HG03064 (cell line): Measurements from ENCODE around the gene MAP2.
"Not testable (repeated sequence)": the region's sequence is repeated elsewhere in the genome, so short reads cannot be mapped to it uniquely, and the experiment has no call there.

Experiments used
- ATAC-seq: cut with Tn5 transposase; IDR thresholded peaks from one replicate; pipeline ENCODE4 v1.9.1; 2021; ENCODE audit warnings: low read depth; ENCODE audit not compliant: unreplicated experiment

MAP2 gene

DNA sequence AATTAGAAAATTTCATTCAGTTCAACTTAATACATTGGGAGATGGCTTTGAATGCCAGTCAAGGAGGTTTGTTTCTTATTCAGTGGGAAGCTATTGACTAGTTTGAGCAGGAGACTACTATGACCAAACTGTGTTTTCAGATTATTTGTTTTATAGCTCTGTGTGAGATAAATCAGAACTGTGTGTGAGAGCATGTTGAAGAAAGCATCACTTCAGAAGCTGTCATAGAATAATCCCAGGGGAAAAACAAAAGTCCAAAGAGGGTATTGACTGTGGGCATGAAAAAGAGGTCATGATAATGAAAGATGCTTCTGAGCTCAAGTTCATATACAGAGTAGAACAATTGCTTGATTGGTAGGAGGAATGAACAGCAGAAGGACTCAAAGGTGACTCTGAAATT lies 160.6 kb downstream of the MAP2 start:
- ATAC-seq: no peak

DNA sequence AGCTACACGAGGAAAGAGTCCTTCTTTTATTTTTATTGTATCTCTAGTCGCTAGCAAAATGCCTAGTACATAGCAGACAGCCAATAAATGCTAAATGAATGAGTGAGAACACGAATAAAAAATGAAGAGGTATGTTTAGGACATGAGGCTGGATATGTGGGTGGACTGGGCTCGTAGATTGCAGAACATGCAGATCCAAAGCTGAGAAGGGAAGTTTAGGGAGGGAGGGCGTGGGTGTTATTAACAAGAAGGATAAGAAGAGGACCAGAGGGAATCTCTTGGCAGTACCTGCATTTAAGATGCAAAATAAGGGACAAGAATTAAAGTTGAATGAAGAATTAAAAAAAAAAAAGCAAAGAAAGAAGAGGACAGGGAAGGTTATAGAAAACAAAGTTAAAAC lies 161.1 kb downstream of the MAP2 start:
- ATAC-seq: no peak

DNA sequence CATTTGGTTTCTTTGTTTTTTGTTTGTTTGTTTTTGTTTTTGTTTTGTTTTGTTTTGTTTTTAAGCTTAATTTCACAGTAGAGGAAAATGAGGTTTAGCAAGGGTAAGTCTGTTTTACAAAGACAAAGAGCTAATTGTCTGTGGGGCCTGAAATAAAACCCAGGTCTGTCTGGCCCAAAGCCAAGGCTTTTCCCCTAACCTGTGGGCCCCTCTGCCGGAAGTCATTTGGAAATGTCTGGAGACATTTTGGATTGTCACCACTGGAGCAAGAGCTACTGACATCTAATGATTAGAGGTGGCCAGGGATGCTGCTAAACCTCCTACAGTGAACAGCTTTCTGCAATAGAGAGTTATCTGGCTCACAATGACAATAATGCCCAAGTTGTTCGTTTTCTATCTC lies 167.2 kb downstream of the MAP2 start:
- no peak for ATAC-seq

DNA sequence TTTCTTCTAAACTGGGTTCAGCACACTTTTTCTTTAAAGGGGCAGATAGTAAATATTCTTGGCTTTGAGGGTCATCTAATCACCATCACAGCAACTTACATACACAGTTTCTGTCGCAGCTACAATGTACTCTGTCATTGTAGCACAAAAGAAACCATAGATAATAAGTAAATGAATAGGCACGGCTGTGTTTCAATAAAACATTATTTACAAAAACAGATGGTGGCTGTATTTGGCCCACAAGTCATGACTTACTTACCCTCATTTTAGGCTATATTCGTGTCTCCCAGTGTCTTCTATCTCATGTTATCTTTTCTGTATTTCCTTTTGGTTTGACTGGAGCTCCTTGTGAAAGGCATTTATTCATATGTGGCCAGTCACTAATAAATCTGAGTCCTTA lies 168.3 kb downstream of the MAP2 start:
- ATAC-seq: no peak

DNA sequence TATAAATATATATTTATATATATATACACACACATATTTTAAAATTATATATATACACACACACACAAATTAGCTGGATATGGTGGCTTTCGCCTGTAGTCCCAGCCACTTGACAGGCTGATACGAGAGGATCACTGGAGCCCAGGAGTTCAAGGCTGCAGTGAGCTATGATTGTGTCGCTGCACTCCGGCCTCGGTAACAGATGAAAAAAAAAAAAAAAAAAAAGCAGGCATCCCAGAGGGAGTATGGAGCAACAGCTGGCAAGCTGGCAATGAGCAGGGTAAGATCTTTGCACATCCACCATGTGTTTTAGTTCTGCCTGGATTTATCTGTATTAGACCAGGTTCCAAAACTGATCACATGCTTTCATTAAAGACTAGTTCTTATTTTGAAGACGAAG lies 170.1 kb downstream of the MAP2 start:
- ATAC-seq: no peak

DNA sequence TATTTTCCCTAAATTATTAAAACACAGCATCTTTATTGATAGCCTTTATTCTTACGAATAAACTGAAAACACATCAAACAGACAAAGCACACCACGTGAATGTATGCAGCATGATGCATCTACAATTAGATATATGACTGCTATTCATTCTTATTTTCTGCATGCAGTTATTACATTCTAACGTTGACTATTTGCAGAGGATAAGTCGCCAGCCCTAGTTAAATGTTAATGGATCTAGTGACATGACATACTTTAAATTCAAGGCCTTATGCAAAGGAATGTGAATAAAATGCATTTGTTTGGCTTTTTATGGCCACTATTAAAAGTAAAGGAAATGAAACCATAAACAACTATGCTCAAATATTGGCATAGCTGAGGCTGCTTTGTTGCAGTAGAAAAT lies 172.4 kb downstream of the MAP2 start:
- no peak for ATAC-seq

DNA sequence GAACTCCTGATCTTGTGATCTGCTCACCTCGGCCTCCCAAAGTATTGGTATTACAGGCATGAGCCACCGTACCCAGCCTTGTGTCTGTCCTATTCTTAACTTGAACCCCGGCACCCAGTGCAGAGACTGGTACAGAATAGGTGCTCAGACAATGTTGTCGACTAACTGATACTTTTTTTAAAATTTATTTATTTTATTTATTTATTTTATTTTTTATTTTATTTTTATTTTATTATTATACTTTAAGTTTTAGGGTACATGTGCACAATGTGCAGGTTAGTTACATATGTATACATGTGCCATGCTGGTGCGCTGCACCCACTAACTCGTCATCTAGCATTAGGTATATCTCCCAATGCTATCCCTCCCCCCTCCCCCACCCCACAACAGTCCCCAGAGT lies 174.4 kb downstream of the MAP2 start:
- ATAC-seq: not testable (repeated sequence)

DNA sequence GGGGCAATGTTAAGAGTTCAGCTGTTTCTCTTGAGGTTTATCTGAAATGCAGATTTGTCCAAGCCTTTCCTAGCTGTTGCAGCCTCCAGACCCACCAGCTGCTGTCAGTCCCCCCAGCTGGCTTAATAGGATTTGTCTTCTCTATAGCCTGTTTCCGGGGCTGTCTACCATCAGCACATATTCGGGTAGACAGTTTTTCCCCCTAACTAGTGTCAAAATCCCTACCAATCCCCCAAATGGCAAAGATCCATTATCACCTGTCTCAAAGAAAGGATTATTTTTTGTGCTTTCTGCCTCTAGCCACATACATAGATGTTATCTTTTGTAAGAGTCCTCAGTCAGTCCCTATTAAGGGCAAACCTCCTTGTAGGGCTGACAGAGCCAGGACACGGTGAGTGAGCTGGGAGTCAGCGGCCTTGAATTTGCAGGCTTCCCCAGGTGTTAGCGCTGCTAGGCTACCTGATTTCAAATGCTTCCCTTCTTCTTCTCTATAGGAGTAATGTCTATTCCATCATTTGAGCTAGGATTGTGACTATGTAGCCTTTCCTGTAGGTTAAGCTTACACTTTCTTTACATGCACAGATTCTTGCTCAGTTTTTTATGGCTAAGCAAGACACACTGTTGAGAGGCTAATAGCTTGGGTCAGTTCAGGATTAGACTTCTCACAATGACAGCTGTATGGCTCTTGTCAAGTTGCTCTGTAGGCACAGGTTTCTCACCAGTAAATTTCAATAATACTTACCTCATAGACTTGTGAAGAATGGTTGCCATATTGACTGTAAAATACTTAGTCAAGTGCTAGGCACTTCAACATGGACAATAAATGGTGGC lies 176.7 kb downstream of the MAP2 start:
- no peak for ATAC-seq

DNA sequence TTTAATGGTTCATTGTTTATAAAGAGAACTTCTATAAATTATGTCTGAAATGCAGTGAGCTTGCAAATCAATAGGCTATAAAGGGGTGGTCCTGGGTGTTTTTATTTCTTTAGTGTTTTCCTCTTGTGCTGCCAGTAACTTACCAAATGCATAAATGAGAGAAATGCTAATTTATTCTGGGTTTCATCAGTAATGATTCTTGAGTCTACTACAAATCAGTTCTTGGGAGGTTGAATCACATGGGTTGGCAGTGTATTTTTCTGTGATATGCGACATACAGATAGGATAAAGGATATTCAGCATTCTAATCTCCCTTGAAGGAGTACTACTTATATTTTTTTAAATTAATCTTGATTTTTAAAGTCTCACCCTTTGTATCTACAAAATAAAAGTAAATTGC lies 177.7 kb downstream of the MAP2 start:
- ATAC-seq: no peak

DNA sequence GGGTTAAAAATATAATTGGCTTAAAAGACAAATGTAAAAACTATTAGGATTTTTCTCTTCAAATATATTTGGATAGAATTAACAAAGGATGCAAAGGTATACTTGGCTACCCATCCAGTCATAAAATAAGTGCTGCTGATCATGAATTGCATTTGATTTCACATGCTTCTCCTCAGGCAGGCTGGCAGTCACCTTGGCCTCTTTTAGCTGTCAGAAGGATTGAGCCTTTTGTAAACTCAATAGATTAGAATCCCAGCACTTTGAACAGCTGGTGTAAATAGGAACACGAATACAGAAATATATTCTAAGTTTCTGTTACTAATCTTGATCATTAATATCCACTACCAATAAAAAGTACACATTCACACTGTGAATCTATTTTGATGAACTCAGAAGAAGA lies 178.4 kb downstream of the MAP2 start:
- ATAC-seq: no peak

DNA sequence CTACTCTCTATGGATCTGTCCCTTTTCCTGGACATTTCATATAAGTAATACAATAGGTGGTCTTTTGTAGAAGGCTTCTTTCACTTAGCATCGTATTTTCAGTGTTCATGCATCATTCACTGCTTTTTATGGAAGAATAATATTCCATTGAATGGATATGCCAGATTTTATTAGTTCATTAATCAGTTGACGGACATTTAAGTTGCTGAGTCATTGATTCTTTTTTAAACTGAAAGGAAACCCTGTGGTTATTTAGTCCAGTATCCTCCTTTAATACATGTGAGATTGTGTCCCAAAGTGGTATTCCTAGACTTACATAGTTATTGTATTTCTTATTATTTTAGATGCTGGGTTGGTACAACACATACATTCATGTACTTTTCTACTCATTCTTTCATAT lies 185.7 kb downstream of the MAP2 start:
- ATAC-seq: no peak

DNA sequence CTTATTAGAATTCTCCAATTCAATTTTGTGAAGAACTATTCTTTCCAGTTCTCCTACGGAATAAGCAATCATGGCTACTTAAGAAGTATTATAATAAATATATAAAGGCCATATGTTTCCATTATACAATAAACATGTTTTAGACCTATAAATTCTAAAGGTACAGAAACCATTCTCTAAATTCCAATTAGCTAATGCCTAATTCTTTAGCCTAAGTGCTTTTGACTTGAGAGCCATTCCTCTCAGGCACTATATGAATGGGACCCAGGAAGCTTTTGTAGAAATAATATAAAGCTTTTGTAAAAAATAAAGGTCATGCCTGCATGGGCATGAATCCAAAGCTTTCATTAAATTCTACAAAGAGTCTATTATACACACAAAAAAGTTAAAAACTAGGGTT lies 186.8 kb downstream of the MAP2 start:
- no peak for ATAC-seq

DNA sequence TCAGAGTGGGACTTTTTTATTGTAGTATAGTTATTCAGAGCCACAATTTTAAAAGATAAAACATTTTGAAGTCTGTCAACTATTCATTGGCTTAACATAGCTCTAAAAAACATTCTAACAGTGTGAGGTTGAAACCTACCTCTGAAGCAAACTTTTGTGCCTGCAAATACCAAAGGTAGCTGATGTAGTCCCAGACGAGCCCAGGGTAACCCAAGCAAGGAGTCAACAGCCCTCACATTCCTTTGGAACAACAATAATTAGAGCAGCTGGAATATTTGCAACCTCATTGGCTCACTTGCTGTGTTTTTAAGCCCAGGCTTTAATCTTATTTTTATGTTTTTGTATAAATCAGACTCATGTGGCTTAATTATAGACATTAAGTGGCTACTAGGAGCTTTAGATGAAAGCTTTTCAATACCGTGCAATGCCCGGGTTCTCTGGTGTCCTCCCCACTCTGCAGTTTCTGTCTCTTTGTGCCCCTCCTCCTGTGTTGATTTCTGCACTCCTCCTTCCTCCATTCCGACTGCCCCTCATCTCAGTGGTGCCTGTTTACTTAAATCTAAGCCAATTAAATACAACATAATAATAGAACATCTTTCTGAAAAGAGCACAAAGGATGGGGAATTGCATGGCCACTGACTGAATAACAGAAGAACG lies 189.9 kb downstream of the MAP2 start:
- ATAC-seq: no peak

DNA sequence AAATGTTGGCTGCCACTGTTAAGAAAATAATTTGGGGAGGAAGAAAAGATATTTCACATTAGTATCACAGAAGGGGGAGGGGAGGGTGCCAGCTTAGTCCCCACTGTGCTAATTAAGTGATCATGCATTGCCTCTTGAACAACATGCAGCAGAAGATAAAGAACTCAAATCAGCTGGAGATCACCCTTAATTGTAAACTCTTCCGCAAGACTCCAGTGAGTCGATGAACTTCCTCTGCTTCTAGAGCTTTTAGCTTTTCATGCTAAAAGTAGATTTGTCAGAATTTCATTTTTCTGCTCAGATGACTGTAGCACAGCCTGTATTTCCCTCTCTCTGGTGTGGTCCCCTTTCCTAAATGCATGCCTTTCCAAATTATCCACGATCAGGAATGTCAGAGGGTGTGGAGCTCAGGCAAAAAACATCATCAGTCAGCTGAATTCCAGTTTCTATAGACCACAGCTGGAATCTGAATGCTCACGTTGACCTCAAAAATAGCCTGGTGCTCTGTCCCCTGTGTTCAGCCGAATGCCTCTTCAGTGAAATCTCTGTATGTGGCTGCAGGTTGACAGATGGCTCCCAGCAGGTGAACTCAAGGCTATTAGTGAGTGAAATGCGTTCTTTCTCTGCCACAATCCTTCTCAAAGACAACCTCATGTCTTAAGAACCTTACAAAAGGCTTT lies 191.0 kb downstream of the MAP2 start:
- ATAC-seq: no peak

DNA sequence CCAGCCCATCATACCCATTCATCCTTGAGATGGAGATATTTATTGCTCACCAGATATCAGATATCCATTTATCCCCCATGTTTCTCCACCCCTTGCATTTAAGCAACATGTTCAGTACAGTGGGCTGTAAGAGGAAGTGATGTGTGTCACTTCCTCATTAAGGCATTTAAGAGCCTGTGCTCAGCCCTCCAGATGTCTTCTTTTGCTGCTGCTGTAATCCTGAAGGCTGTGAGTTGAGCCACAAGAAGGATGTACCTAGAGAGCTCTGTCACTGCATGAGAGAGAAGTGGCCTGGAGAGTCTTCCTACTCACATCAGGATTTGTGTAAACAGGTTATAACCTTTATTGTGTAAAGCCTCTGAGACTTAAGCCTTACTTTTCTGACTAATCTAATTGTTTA lies 195.9 kb downstream of the MAP2 start:
- ATAC-seq: no peak

DNA sequence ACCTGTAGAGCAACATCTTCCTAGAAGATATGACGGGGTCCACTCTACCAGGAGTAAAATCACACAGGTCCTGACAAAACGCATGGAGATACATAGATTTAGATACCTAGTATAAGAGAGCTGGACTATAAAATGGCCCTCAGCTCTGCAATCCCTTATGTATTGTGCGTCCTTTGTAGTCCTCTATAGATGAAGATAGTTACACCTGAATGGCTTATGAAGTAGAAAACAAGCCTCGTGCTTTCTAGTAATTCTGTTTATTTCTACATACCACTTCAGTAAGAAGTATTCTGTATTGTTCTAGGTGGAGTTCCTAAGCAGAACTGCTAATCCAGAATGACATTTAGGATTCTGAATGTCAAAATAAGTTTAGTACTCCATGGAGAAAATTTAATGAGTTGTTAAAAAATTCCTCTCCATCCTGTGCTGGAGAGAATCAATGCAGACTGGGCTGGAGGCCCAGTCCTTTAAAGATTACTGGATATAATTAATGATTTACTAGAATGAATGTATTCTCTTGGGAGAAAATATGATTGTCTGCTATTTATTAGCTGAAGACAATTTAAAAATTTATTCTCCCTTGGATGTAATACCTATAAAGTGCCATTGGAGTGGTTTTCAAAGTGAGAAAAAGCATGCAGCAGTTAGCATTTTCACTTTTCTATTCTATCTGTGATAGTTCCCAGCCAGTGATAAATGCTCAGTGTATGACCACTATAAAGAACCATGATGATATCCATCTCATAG lies 200.5 kb downstream of the MAP2 start:
- ATAC-seq: no peak

DNA sequence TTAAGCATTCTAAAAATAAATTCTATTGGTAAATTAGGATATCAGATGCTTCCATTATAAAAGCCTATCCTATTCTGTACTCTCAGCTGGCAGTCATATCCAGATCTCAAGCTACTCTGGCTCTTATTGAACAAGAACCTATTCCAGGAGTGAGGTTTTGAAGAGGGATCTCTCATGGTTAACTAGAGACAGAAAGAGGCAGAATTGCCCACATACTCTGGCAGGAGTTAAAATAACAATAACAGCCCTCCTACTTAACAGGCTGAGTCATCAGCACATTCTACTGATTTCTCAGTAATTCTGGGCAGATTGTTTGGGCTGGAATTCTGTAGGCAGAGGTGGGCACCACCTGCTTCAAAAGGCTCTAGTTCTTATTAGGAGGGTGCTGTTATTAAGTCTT lies 205.8 kb downstream of the MAP2 start:
- ATAC-seq: no peak

DNA sequence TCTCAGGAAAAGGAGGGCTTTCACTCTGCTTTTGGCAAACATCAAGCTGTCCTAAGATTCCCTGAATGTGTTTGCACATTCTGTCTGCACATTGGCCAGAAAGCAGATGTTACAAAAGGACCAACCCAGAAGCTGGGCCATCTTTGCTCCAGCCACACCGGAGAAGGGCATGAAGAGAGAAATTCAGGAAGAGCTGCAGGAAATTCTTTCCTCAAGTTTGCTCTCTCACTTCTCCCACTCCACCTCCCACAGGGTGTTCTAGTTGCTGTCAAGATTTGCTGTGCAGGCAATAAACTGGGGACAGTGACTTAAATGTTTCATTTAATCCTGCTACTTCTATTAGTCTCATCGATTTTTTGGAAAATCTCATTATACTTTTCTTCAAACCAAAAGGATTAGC lies 210.1 kb downstream of the MAP2 start:
- ATAC-seq: no peak

DNA sequence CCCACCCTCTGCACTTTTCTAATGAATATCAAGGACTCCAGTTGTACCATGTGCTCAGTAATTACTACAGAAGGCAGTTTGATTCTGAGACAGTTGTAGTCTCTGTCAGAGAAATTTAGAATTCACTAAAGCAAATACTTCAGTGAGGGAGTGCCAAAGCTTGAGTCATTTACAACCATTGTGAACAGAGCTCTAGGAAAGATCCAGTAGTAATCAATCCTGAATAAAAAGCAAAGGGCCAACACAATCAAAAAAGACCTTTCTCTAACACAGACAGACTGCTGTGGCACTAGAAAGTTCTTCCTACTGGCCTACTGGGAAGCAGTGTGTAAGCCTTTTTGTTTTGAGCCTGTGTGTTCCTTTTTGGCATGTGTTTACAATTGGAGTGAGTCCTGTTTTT lies 212.2 kb downstream of the MAP2 start:
- no peak for ATAC-seq

DNA sequence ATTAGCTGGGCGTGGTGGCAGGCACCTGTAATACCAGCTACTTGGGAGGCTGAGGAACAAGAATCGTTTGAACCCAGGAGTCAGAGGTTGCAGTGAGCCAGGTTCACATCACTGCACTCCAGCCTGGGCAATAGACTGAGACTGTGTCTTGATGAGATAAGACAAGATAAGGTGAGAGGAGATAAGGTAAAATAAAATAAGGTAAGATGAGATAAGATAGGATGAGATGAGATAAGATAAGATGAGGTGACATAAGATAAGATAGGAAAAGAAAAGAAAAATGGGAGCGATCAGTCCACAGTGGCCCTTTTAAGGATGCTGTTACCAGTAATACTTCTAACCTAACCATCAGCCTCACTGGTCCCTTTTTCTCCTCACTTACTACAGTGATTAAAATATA lies 213.4 kb downstream of the MAP2 start:
- no peak for ATAC-seq

DNA sequence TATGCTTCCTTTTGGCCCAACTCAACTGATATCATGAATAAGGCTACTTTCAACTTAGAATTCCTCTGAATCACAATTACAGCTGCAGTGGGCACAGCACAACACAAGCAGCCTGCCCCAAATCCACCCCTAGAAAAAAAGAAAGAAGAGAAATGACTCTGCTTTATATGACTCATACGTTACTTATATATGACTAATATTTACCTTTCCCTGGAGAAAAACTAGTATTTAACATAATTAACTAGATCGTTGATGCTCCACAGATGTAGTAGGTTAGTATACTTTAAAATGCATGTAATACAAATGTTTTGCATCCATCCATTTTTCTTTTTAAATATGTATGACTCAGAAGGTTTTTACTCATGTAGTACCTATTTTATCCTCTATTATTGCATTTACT lies 214.5 kb downstream of the MAP2 start:
- no peak for ATAC-seq
